K562 (cell line): ENCODE results near the gene DCLK2. TPM values are rescaled to one million over a fixed set of nuclear protein-coding genes. Genes with fewer than 3 reads are reported as not detected.

Source experiments
- ARID2 ChIP-seq: fragments of 450-650 bp; IDR thresholded peaks from 2 replicates; pipeline ENCODE4 v1.6.1; 2017; ENCODE audit warnings: antibody characterized with exemption, mild to moderate bottlenecking
- BACH1 ChIP-seq: fragments of 200-800 bp; sonication (Bioruptor generic); IDR thresholded peaks from 2 replicates; pipeline ENCODE4 v1.6.1; 2016; ENCODE audit warnings: missing genetic modification characterization, missing compliant biosample characterization
- CC2D1A ChIP-seq: fragments of 450-650 bp; IDR thresholded peaks from 2 replicates; pipeline ENCODE4 v1.6.1; 2017; ENCODE audit warnings: mild to moderate bottlenecking
- FOXA3 ChIP-seq, 2 experiments: fragments of 450-650 bp in 1 of 2; sonication (generic) in 1 of 2; formaldehyde crosslinking; IDR thresholded peaks in 1 of 2; conservative IDR thresholded peaks in 1 of 2; 2 replicates each; pipeline versions ENCODE4 v1.4.0 to v1.8.0; 2020 to 2022; ENCODE audit warnings: mild to moderate bottlenecking in 2 of 2, missing genetic modification reagents in 1 of 2
- GATAD2B ChIP-seq: fragments of 450-650 bp; IDR thresholded peaks from 2 replicates; pipeline ENCODE4 v1.6.1; 2017; ENCODE audit warnings: mild to moderate bottlenecking, borderline replicate concordance
- L3MBTL2 ChIP-seq: fragments of 450-650 bp; IDR thresholded peaks from 2 replicates; pipeline ENCODE4 v1.6.1; 2016; ENCODE audit warnings: mild to moderate bottlenecking, moderate library complexity
- MEF2D ChIP-seq: conservative IDR thresholded peaks from 2 replicates; pipeline ENCODE4 v1.6.1; 2016; ENCODE audit warnings: low read depth, missing genetic modification characterization, missing compliant biosample characterization
- NCOA2 ChIP-seq, 2 experiments: fragments of 450-650 bp; IDR thresholded peaks; 2 replicates each; pipeline ENCODE4 v1.6.1; 2018; ENCODE audit warnings: mild to moderate bottlenecking in 2 of 2, moderate library complexity in 1 of 2; ENCODE audit not compliant: partially characterized antibody in 2 of 2
- NCOR1 ChIP-seq: fragments of 450-650 bp; IDR thresholded peaks from 2 replicates; pipeline ENCODE4 v1.6.1; 2016; ENCODE audit warnings: mild to moderate bottlenecking, moderate library complexity
- NFRKB ChIP-seq: fragments of 450-650 bp; IDR thresholded peaks from 2 replicates; pipeline ENCODE4 v1.6.1; 2016; ENCODE audit warnings: low read depth
- PREB ChIP-seq: sonication (generic); formaldehyde crosslinking; IDR thresholded peaks from 2 replicates; pipeline ENCODE4 v1.8.1; 2023; ENCODE audit warnings: mild to moderate bottlenecking, missing genetic modification reagents
- RBFOX2 ChIP-seq: fragments of 200-400 bp; formaldehyde crosslinking; IDR thresholded peaks from 2 replicates; pipeline ENCODE4 v1.6.1; 2017; ENCODE audit warnings: low read depth, mild to moderate bottlenecking, low read length, moderate library complexity
- SRF ChIP-seq, 2 experiments: fragments of 250-450, 450-650 bp in 1 of 2; sonication (Bioruptor Pico) in 1 of 2; sonication (generic) in 1 of 2; formaldehyde crosslinking; IDR thresholded peaks; 2 replicates each; pipeline versions ENCODE4 v1.5.0 to v1.5.1; 2020 to 2022; ENCODE audit warnings: mild to moderate bottlenecking in 1 of 2, missing genetic modification reagents in 1 of 2
- SRSF1 ChIP-seq: fragments of 200-400 bp; formaldehyde crosslinking; IDR thresholded peaks from 2 replicates; pipeline ENCODE4 v1.6.1; 2017; ENCODE audit warnings: mild to moderate bottlenecking, low read depth, low read length, moderate library complexity
- SRSF7 ChIP-seq: fragments of 200-400 bp; formaldehyde crosslinking; optimal IDR thresholded peaks from 2 replicates; pipeline ENCODE3; 2017; ENCODE audit warnings: mild to moderate bottlenecking, low read depth, low read length
- TBP ChIP-seq: optimal IDR thresholded peaks from 2 replicates; pipeline ENCODE3; 2011; ENCODE audit warnings: low read depth, low read length, improper control_type of control experiment
- TFAP4 ChIP-seq: sonication (generic); formaldehyde crosslinking; IDR thresholded peaks from 2 replicates; pipeline ENCODE4 v1.8.0; 2022; ENCODE audit warnings: missing genetic modification reagents, mild to moderate bottlenecking, moderate library complexity, borderline replicate concordance
- U2AF2 ChIP-seq: fragments of 200-400 bp; formaldehyde crosslinking; optimal IDR thresholded peaks from 2 replicates; pipeline ENCODE3; 2017; ENCODE audit warnings: low read depth, mild to moderate bottlenecking, low read length
- YBX1 ChIP-seq: fragments of 450-650 bp; IDR thresholded peaks from 2 replicates; pipeline ENCODE4 v1.7.1; 2016; ENCODE audit warnings: mild to moderate bottlenecking
- ZEB2 ChIP-seq: fragments of 450-650 bp; IDR thresholded peaks from 2 replicates; pipeline ENCODE4 v1.6.1; 2016
- ZNF384 ChIP-seq: IDR thresholded peaks from 2 replicates; pipeline ENCODE4 v1.6.1; 2012; ENCODE audit warnings: low read depth, low read length, improper control_type of control experiment
- polyA plus RNA-seq, 8 experiments: library from polyadenylated mRNA; depleted of rRNA in 4 of 8; stranded (reverse) in 5 of 8; unstranded in 3 of 8; fragments of >200 nt; fragmentation: Nextera tagmentation in 2 of 8; fragmentation: Illumina TruSeq in 1 of 8; extraction: Ambion mirVana in 2 of 8; extraction: Trizol in 1 of 8; gene quantifications; 2 replicates each; pipeline versions ENCODE4 v1.2.1 to v1.2.3, GENCODE V29; 2011 to 2014; ENCODE audit warnings: inconsistent platforms in 1 of 8, missing spikeins in 1 of 8
- total RNA-seq, 7 experiments: library from RNA; depleted of rRNA in 6 of 7; stranded (reverse); fragments of >200 nt in 6 of 7; fragmentation: Illumina TruSeq in 2 of 7; extraction: Trizol in 2 of 7; gene quantifications; 2 replicates each; pipeline versions ENCODE4 v1.2.1 to v1.2.3, GENCODE V29; 2011 to 2021; ENCODE audit warnings: low replicate concordance in 1 of 7
- TF ChIP-seq, protein P1 (sequence below): fragments of 250-450 bp; sonication (Bioruptor Pico); IDR thresholded peaks from 2 replicates; pipeline ENCODE4 v1.5.0; 2020; ENCODE audit warnings: mild to moderate bottlenecking, borderline replicate concordance
- TF ChIP-seq, protein P2 (sequence below), 2 experiments: fragments of 450-650 bp; conservative IDR thresholded peaks; 2 replicates each; pipeline ENCODE4 v1.6.1; 2017; ENCODE audit warnings: mild to moderate bottlenecking in 2 of 2, moderate library complexity in 2 of 2

The DCLK2 gene
- total and polyA plus RNA-seq, 9 of the 15 experiments (the other 6 are each of a cell fraction or from before 2014, with no cell fraction given), result not detected

DNA sequence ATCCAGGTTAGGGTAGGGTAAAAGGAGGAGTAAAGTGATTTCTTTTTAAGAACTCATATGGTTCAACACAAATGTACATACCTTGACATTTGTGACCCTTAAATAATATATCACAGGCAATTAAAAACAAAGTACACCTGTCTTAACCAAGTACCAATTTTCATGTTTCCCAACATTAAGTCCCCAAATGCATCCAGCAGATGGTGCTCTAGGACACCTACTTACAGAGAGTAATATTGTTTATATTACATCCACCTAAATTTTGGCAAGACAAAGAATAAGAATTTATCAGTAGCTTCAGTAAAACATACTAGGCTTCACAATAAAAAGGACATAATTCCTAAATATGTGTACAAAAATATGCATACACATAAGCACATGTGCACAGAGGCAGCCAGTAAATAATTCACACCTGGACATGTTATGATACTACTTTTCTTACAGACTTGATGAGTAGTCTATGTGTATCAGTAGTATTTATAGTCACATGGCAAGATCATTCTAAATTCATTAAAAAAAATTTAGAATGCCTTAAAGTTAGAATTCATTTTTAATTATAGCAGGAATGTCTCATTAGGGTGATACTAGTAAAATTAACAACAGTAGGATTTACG, 219.7 kb downstream of the DCLK2 start (continued):
- TF ChIP-seq, protein P1, sequence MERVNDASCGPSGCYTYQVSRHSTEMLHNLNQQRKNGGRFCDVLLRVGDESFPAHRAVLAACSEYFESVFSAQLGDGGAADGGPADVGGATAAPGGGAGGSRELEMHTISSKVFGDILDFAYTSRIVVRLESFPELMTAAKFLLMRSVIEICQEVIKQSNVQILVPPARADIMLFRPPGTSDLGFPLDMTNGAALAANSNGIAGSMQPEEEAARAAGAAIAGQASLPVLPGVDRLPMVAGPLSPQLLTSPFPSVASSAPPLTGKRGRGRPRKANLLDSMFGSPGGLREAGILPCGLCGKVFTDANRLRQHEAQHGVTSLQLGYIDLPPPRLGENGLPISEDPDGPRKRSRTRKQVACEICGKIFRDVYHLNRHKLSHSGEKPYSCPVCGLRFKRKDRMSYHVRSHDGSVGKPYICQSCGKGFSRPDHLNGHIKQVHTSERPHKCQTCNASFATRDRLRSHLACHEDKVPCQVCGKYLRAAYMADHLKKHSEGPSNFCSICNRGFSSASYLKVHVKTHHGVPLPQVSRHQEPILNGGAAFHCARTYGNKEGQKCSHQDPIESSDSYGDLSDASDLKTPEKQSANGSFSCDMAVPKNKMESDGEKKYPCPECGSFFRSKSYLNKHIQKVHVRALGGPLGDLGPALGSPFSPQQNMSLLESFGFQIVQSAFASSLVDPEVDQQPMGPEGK (CRISPR knock-in tag), result no peak
- TF ChIP-seq YBX1 (no peak), PREB (no peak), SRSF7 (no peak), TBP (no peak), TFAP4 (CRISPR knock-in tag) (no peak), RBFOX2 (no peak), BACH1 (no peak), U2AF2 (no peak), FOXA3 (CRISPR knock-in tag; conservative IDR thresholded peaks at IDR 0.05 in 1 of 2, IDR thresholded peaks at IDR 0.05 in 1 of 2) (no peak), SRSF1 (no peak), GATAD2B (no peak), SRF (CRISPR knock-in tag; IDR thresholded peaks at IDR 0.05) (no peak), MEF2D (tag) (no peak), NCOA2 (IDR thresholded peaks at IDR 0.05; ENCODE audit: partially characterized antibody in 2 of 2) (no peak), ZEB2 (no peak), NFRKB (no peak), L3MBTL2 (no peak), CC2D1A (peak; percentile 46; the same call in 1 of the 2 replicates), ZNF384 (no peak), NCOR1 (no peak), ARID2 (0 out of 2 replicates have a peak, but pooled peaks have one; percentile 36)
- TF ChIP-seq, protein P2, sequence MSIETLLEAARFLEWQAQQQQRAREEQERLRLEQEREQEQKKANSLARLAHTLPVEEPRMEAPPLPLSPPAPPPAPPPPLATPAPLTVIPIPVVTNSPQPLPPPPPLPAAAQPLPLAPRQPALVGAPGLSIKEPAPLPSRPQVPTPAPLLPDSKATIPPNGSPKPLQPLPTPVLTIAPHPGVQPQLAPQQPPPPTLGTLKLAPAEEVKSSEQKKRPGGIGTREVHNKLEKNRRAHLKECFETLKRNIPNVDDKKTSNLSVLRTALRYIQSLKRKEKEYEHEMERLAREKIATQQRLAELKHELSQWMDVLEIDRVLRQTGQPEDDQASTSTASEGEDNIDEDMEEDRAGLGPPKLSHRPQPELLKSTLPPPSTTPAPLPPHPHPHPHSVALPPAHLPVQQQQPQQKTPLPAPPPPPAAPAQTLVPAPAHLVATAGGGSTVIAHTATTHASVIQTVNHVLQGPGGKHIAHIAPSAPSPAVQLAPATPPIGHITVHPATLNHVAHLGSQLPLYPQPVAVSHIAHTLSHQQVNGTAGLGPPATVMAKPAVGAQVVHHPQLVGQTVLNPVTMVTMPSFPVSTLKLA (conservative IDR thresholded peaks at IDR 0.05), result peak in 1 of 2 experiments; percentile 27; a peak in 1 of 4 replicates
